Amygdala (tissue), 56 donors: ENCODE measurements around the gene IKZF3.
"Not testable (repeated sequence)": the region's sequence is repeated elsewhere in the genome, so short reads cannot be mapped to it uniquely, and the experiment has no call there.

Experiments used
- DNase-seq, 56 donors: peaks; one replicate each; lab custom pipeline; 2025; lab: John Stamatoyannopoulos, UW

The IKZF3 gene

DNA sequence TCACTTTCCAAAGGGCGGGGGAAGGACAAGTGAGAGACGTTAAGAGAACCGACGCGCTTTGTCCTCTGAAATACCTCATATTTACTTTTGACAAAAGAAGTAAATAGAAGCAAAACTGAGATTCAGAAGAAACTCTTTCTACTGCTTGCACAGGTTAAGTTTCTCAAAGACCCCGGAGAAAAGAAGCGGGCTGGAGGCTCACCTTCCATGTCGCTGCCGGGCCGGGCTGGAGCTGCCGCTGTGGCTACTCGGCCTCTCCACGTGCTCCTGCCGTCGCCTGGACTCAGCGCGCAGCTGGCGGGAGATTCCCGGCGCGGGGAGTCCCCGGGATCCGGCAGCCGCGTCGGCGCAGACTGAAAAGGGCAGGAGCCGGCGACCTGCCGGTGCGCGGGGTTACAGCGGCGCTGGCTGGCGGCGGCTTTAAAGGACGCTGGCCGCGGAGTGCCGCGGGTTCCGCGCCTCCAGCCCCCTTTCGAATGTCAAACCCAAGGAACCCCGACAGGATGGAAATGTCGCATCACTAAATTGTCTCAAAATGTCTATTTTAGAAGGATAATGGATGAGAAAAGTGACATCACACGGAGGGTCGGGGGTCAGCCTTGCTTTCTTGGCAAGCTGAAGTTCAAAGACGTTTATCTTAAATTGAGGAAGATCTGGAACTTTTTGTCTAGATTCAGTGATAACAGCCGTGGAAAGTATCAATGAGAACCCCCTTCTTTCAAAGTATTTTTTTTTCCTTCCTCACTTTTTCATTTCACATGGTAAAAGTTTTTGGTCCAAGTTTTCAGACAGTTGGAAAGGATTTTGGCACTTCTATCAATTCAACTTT, at the start of gene IKZF3:
IKZF3 (minus strand) TSS at position 395 of the 829 bp plus-strand sequence; CDS start at position 209, 186 bp downstream.
- peak in 4 of 56 donors; percentile 0 to 22 (median 6) for DNase-seq

DNA sequence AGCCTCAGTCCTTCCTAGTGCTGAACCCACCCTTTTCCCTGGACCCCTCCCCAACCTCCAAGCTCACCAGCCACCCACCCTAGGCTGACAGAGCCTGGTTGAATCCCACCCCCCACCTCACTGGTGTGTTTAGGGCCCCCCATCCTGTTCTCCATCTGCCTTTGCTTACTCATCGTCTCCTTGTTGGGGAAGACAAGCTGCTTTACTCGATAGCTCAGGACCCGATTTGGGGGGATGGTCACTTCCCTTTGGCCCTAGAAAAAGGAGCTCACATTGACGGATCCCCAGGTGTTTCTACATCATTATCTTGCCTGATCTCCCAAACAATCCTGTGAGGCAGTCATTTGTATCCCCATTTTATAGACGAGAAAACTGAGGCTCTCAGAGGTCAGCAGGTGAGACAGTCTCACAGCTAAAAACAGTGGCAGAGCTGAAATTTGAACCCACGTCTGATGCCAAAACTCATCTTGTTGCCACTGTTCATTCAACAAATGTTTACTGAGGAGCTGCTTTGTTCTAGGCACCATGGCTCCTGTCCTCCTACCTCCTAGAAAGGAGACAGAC, 44.8 kb upstream of the IKZF3 start:
- DNase-seq = no peak

DNA sequence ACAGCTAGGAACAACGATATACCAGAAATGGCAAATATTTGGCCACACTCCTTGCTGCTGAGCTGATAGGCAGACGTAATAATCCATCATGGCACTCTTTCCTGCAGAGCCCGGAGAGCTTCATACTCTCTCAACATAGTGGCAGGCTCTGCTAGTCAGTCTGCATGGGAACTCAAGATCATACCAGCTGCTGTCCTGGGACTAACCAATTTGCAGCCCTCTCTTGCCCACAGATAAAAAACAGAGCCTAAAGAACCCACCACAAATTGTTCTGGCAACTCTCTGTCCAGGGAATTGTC, 40.8 kb upstream of the IKZF3 start:
- no peak for DNase-seq

DNA sequence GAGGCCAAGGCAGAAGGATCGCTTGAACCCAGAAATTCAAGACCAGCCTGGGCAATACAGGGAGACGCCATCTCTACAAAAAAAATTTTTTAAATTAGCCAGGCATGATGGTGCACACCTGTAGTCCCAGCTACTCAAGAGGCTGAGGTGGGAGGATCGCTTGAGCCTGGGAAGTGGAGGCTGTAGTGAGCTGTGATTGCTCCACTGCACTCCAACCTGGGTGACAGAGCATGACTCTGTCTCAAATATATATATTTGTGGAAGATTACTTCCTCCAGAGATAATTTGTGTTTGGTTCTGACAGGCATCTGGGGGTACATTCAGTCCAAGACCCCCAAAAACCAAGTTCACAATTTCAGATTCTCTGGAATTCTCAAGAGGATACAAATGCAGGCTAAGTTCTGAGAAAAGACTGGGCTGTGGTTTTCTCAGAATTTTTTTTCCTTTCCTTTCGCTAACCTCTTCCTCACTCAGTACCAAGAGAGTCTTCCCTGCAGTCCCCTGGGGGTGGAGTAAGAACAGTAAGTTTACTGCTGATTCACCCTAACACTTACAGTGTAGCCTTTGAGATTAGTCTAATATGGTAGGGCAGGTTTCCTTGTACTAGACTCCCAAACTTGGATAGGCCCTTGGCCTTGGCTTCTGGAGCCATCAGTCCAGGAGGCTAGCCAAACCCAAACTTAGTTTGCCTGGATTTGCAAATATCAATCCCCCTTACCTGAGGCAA, 39.2 kb upstream of the IKZF3 start:
- DNase-seq = no peak

DNA sequence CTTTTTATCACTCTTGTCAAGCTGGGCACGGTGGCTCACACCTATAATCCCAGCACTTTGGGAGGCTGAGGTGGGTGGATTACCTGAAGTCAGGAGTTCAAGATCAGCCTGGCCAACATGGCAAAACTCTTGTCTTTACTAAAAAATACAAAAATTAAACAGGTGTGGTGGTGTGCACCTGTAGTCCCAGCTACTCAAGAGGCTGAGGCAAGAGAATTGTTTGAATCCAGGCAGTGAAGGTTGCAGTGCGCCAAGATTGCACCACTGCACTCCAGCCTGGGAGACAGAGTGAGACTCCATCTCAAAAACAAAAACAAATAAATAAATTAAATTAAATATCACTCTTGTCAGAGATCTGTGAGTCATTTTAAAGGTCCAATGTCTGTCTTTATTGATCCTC, 37.9 kb upstream of the IKZF3 start:
- not testable (repeated sequence) for DNase-seq

DNA sequence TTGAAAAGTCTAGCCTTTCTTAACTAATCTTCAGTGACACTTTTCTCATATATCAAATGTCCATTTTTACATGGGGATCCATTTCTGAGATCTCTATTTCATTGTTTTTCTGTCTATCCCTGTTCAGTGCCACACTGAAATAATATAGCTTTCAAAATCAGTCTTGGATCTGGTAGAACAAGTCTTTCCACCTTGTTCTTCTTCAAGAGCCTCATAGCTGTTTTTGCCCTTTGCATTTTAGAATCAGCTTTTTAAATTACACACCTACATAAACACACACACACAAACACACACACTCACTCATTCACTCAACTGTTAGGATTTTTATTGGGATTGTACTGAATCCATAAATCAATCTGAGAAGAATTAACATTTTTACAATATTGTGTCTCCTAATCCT, 35.1 kb upstream of the IKZF3 start:
- DNase-seq = no peak

DNA sequence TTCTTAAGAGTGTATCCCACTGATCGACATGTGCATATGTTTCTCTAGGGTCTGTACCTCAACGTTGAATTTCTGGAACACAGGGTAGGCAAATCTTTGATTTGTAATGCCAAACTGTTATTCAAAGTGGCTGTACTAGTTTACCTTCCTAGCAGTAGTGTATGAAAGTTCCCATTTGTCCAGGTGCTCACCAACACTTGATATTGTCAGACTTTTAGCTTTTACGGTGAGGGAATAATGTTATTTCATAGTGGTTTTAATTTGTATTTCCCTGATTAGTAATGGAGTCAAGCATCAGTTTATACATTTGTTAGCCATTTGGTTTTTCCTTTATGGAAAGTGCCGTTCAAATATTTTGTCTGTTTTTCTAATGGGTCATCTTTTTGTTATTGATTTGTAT, 34.0 kb upstream of the IKZF3 start:
- no peak for DNase-seq

DNA sequence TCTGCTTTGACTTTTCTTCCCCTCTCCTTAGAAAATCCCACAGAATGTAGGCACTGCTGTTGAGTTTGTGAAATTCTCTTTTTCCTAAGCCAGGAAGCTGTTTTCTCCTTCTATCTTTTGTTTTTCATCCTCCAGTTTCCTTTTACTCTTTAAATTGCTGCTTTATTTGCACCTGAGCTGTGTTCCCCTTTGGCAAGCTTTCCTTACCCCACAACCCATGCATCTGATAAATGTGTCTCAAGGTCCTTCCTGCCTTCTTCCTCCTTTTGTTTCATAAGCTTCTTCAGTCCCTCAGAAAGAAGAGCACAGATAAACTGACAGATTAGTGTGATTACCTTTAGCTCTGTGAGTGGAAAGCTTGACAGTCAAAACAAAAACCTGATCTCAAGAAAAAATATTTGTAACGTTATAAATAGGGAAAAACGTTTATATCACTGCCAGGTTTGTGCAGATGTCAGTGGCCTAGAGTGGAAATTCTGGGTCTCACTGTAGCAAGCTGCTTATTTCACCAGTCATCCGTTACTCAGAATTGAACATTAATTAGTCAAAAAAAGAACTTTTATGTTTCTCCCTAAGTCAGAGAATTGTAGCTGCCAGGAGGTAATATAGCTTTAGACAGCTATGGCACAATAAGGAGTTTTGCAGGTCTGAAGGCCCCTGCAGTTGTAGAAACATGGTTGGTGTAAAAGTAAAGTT, 30.7 kb upstream of the IKZF3 start:
- no peak for DNase-seq

DNA sequence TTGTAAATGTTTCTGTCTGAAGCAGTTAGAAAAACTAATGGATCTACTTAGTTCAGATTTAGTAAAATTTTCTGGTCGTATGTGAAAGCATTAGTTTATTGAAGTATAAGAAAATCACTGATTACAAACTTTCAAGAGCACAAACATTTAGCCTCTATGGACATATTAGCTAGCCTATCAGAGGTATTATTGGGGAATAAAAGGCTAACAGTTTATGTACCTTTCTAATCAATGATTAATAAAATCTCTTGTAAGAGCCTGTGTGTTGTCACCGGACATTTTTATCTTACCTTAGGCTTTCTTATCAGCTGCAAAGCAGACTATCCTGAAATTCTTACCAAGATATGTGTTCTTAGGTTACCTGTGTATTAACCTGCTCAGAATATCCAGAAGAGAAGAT, 25.1 kb upstream of the IKZF3 start:
- DNase-seq = no peak

DNA sequence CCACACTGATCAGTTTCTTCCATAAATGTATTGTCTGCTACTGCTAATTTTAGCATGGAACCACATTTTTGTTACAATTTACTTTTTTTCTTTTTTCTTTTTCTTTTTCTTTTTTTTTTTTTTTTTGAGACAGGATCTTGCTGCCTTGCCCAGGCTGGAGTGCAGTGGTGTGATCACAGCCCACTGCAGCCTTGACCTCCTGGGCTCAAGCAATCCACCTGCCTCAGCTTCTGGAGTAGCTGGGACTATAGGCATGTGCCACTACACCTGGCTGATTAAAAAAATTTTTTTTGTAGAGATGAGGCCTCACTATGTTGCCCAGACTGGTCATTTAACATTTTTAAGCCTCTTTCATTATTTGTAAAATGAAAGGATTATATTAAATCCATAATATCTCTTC, 23.0 kb upstream of the IKZF3 start:
- DNase-seq = no peak

DNA sequence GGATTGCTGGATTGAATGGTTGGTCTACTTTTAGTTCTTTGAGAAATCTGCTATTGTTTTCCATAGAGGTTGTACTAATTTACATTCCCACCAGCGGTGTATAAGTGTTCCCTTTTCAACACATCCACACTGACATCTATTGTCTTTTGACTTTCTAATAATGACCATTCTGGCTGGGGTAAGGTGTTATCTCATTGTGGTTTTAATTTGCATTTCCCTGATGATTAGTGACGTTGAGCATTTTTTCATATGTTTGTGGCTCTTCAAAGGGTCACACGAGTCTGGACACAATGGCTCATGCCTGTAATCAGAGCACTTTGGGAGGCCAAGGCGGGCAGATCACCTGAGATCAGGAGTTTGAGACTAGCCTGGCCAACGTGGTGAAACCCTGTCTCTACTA, 22.0 kb upstream of the IKZF3 start:
- not testable (repeated sequence) for DNase-seq

DNA sequence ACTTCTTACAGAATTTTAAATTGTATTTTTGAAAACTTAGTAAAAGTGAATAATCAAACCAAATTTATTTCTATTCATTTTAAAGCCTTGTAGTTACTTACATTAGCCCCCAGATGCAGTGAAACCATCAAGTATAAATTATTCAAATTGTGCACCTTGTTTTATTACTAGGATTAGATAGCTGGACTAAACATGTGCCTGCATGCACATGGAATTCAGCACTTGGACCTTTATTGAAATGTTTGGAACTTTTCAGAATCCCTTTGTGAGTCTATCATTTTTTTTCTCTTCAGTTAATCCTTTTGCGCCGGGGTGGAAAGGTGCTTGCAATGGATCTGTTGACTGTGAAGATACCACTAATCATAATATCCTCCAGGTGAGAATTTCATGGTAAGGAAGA, 8.6 kb upstream of the IKZF3 start:
- DNase-seq = no peak

DNA sequence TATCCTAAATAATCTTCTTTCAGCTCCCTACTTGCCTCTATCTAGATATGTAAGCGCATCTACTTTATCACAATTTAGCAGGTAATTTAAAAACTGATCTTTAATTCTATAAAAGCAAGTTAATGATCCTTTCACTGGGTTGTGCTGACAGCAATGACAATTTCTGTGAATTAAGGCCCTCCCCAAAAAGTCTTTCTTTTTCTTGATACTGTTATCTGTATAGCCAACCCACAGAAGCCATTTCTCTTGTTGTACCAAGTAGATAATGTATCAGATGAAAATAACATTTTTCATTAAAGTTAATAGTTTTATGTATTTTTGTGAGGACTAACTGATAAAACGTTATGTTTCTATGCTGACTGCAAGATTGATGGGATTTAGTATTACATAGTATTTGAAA, 7.7 kb upstream of the IKZF3 start:
- DNase-seq = no peak

DNA sequence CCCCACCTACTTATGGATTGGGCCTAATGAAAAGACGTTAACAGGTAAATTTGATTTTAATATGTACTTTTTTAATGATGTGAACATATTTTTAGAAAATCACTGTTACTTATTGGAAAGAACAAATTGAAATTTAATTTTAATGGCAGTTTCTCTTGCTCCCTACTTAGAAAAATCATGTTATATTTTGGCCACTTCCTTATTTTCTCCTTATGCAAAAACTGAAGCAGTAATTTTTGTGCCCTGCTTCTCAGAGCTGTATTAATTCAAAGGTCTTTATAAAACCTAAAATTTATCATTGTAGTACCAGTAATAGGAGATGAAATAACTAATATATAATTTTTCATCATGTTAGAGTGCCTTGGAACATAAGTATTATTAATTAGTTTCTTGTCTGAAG, 6.7 kb upstream of the IKZF3 start:
- DNase-seq = no peak

DNA sequence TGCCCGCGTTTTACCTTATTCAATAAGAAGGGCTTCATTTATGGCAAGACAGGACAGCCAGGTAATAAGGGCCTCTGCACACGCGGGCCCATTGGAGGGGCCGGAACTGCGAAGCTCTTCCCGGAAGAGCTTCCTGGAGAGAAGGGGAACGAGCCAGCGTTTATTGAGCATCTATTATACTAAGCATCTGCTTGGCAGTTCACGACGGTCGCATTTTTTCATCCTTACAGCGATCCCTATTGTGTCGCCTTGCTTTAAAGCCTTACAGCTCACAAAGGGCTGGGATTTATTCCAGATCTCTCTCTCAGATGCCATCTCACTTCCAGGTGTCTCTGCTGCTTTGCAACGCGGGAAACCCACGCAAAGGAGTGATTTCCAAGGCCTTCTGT, 4.4 kb upstream of the IKZF3 start:
- DNase-seq = no peak

DNA sequence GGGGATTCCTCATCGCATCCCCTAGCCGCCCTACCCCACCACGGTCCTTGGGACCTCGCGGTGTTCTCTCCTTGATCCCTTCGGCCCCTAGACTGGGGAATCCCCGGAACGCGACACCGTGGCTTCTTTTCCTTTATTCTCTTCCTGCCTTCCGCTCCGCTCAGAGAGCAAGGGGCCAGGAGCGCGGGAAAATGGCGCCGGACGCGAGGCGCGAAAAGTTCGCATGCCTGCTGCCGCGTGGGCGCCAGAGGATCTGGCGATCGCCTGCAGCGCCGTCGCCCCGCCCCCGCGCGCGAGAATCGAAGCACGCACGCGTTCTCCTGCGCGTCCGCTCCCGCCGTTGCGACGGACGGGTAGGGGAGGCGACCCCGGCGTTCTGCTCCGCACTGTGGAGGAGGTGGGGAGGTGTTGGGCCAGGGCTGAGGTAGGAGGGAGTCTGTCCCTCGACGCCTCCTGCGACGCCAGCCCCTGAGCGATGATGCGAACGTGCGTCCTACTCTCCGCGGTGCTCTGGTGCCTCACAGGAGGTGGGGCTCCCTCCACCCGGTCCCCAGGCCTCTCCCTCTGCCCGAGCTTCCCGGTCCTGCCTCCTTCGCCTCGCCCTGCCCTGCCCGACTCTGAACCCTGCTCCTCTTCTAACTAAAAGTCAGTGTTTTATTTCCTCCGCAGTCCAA, 3.9 kb upstream of the IKZF3 start, which contains the start of gene ZPBP2:
ZPBP2 (plus strand) TSS at position 323 of the 674 bp plus-strand sequence; CDS start at position 476, 153 bp downstream.
- DNase-seq = no peak

DNA sequence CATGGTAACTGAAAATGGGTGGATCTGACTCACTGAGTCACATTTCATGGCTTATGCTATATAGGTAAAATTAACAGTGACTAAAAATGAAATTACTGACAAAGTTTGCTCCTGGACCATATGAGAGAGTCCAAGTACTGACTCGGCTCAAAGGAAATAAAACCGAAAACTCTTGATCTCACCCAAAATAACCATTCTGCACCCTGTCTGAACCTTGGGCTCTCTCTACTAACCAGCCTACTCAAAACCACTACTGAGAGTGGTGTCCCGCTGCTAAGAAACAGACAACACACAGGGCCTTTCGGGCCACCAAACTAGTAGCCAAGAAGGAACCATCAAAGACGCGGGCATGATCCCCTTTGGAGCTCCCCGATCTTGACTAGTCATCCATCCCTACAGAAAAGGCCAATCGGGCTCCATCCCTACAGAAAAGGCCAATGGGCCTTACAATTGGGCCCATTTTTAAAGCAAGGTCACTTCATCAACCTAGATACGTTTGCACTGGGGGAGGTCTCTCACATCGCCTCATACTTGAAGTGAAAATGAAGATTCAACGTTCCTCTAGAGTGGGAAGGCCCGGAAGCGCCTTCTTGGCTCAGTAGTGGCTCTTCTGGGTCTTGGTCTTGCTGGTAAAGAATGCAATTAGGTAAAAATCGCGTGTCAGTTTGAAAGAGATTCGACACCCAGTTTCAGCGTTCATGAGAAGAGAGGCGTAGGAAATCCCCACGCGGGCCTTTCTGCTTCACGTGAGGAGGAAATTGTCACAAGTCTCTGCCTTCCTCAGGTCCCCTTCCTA, 3.2 kb upstream of the IKZF3 start:
- DNase-seq = no peak

DNA sequence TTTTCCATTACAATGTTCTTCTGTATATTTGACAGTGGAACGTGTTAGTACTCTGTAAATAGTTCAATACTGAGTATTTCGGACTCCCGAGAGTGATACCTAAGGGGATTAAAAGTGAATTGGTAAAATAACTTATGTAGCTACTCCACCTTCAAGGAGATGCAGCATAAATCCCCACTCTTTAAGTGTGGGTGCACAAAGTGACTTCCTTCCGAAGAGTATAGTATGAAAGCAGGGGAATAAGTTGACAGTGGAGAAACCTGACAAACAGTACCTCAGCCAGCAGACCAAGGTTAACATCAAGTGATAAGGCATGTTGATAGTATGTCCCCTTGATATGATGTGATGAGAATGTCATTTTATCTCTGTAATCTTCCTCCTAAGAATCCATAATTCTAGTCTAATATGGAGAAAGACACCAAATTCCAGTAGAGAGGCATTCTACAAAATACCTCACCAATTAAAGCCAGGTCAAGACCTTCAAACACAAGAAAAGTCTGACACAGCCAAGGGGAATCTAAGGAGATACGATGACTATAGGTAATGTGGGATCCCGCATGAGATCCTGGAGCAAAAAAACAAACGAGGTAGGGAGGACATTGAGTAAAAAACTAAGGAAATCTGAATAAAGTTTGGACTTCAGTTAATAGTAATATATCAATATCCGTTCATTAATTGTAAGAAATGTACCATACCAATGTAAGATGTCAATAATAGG, 2.1 kb upstream of the IKZF3 start:
- DNase-seq = no peak
